Measurements from ENCODE around the gene KCNH5.
"Not testable (repeated sequence)": the region's sequence is repeated elsewhere in the genome, so short reads cannot be mapped to it uniquely, and the experiment has no call there.

- not testable (repeated sequence) for TF ChIP-seq EP300 (IDR thresholded peaks at IDR 0.05); ZSCAN20 (CRISPR knock-in tag; IDR thresholded peaks at IDR 0.05)
These were observed 298.4 kb downstream of the KCNH5 start for GRCh38 chr14:62746881-62747280.

Data from A549 (cell line).